PFSK-1 (cell line): ENCODE results near the gene IGFBP4.

Experiments used
- FOXP2 ChIP-seq: optimal IDR thresholded peaks from 2 replicates; pipeline ENCODE3; 2011; ENCODE audit warnings: borderline replicate concordance, control low read depth, inconsistent platforms; ENCODE audit not compliant: insufficient read depth; ENCODE audit errors: extremely low read length, extremely low read depth
- POLR2AphosphoS5 ChIP-seq: IDR thresholded peaks from 2 replicates; pipeline ENCODE4 v1.6.1; 2012; ENCODE audit warnings: low read depth, mild to moderate bottlenecking, control low read depth, low read length, moderate library complexity
- REST ChIP-seq, 2 experiments: IDR thresholded peaks; 2 replicates each; pipeline versions ENCODE4 v1.6.1 to v1.8.0; 2011 to 2012; ENCODE audit warnings: low read depth in 2 of 2, low read length in 2 of 2, control low read depth in 1 of 2, inconsistent platforms in 1 of 2, mild to moderate bottlenecking in 1 of 2, moderate library complexity in 1 of 2; ENCODE audit not compliant: insufficient read depth in 1 of 2
- SIN3A ChIP-seq: IDR thresholded peaks from 2 replicates; pipeline ENCODE4 v1.6.1; 2012; ENCODE audit warnings: mild to moderate bottlenecking, low read length, moderate library complexity, borderline replicate concordance; ENCODE audit not compliant: insufficient read depth
- TAF1 ChIP-seq: IDR thresholded peaks from 2 replicates; pipeline ENCODE4 v1.6.1; 2012; ENCODE audit warnings: low read length, control low read depth, borderline replicate concordance; ENCODE audit not compliant: insufficient read depth

Gene IGFBP4

GRCh38 chr17:40462343-40463121 is 19.3 kb downstream of the IGFBP4 start:
- TF ChIP-seq REST (IDR thresholded peaks at IDR 0.05; ENCODE audit: insufficient read depth in 1 of 2, low read depth in 2 of 2, low read length in 2 of 2), result no peak
- no peak for TF ChIP-seq TAF1
- TF ChIP-seq POLR2AphosphoS5, result no peak
- TF ChIP-seq FOXP2, result peak; percentile 16
- TF ChIP-seq SIN3A, result no peak

DNA sequence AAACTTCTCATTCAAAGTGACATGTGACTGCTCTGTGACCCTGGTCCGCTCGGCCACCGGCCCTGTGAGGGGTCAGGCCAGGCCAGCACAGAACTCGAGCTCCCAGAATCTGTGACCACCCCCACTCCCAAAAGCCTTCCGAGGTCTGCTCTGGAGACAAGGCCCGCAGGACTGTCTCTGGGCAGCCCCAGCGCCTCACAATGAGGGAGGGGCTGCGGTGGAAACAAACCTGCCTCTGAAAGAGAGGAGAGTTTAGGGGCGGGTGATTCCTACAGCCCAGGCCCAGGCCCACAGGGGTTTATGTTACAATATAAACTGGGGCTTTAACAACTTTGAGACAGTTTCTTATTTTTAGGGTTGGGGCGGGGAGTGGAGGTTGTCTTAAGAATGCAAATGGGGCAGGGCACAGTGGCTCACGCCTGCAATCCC is 19.9 kb downstream of the IGFBP4 start:
- no peak for TF ChIP-seq FOXP2

GRCh38 chr17:40464392-40464855 is 21.2 kb downstream of the IGFBP4 start:
- no peak for TF ChIP-seq POLR2AphosphoS5
- no peak for TF ChIP-seq SIN3A
- no peak for TF ChIP-seq TAF1
- no peak for TF ChIP-seq FOXP2
- TF ChIP-seq REST (IDR thresholded peaks at IDR 0.05; ENCODE audit: insufficient read depth in 1 of 2, low read depth in 2 of 2, low read length in 2 of 2), result no peak

DNA sequence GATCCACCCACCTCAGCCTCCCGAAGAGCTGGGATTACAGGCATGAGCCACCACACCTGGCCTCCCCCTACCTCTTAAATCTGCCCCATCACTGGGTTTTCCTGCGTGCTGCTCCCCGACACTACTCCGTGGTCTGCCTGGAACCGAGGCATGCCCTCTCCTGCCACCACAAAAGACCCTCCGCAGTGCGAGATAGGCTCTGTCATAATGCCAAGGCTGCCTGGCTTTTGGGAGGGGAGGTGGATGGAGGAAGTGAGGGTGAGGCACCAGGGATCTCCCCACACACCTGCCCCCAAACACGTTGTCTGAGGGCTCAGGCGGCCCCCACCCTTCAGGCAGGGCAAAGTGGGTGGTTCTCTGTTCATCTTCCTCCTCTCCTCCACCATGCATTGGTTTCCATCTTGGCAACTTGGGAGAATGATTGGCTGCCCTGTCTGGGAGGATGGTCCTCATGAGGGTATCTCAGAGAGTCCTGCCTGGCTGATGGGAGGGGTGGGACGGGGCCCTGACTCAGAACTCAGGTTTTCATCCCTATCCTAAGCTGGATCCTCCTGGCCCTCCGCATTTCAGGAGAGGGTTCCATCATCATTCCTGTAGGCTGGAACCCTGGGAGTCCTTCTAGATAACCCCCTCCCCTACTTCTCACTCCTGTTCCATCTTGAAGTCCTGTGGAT is 23.2 kb downstream of the IGFBP4 start:
- TF ChIP-seq SIN3A (no peak), POLR2AphosphoS5 (no peak), REST (IDR thresholded peaks at IDR 0.05; ENCODE audit: insufficient read depth in 1 of 2, low read depth in 2 of 2, low read length in 2 of 2) (no peak), TAF1 (no peak), FOXP2 (no peak)

- TF ChIP-seq REST (IDR thresholded peaks at IDR 0.05; ENCODE audit: insufficient read depth in 1 of 2, low read depth in 2 of 2, low read length in 2 of 2) (no peak), SIN3A (no peak), POLR2AphosphoS5 (no peak), TAF1 (no peak), FOXP2 (no peak)
These were observed 24.1 kb downstream of the IGFBP4 start for GRCh38 chr17:40467281-40467867.
